HEK293T (cell line): ENCODE data around the gene CYTH3.
"Not testable (repeated sequence)": the region's sequence is repeated elsewhere in the genome, so short reads cannot be mapped to it uniquely, and the experiment has no call there.

Experiments used
- CTCF ChIA-PET: fragments of 350-600 bp; formaldehyde crosslinking; extraction: SDS; loops from one replicate; lab custom pipeline; 2021; ENCODE audit warnings: antibody characterized with exemption, inconsistent platforms; lab: Yijun Ruan, JAX
- POLR2A ChIA-PET: fragments of 350-600 bp; formaldehyde crosslinking; extraction: SDS; loops from one replicate; lab custom pipeline; 2020; ENCODE audit warnings: antibody characterized with exemption, inconsistent platforms; lab: Yijun Ruan, JAX
- DNase-seq: peaks from one replicate; pipeline ENCODE4 v3.0.0; 2012; ENCODE audit warnings: mixed read lengths; ENCODE audit errors: extremely low spot score
- ARNT ChIP-seq: fragments of 450-650 bp; IDR thresholded peaks from 2 replicates; pipeline ENCODE4 v1.6.1; 2017; ENCODE audit warnings: mild to moderate bottlenecking
- BHLHE40 ChIP-seq: fragments of 450-650 bp; IDR thresholded peaks from 2 replicates; pipeline ENCODE4 v1.6.1; 2016; ENCODE audit warnings: mild to moderate bottlenecking, moderate library complexity, borderline replicate concordance
- CTBP1 ChIP-seq: fragments of 450-650 bp; IDR thresholded peaks from 2 replicates; pipeline ENCODE4 v1.6.1; 2016; ENCODE audit warnings: borderline replicate concordance
- ELF4 ChIP-seq: fragments of 450-650 bp; IDR thresholded peaks from 2 replicates; pipeline ENCODE4 v1.6.1; 2017; ENCODE audit warnings: antibody characterized with exemption
- FOXA1 ChIP-seq: fragments of 450-650 bp; IDR thresholded peaks from 2 replicates; pipeline ENCODE4 v1.6.1; 2016; ENCODE audit warnings: mild to moderate bottlenecking
- FOXK2 ChIP-seq: fragments of 450-650 bp; IDR thresholded peaks from 2 replicates; pipeline ENCODE4 v1.6.1; 2016; ENCODE audit warnings: mild to moderate bottlenecking
- FOXM1 ChIP-seq: fragments of 450-650 bp; IDR thresholded peaks from 2 replicates; pipeline ENCODE4 v1.6.1; 2017; ENCODE audit warnings: mild to moderate bottlenecking, borderline replicate concordance
- HDGF ChIP-seq: fragments of 450-650 bp; IDR thresholded peaks from 2 replicates; pipeline ENCODE4 v1.6.1; 2017; ENCODE audit warnings: antibody characterized with exemption, borderline replicate concordance
- L3MBTL2 ChIP-seq: fragments of 450-650 bp; conservative IDR thresholded peaks from 2 replicates; pipeline ENCODE4 v1.6.1; 2016; ENCODE audit warnings: mild to moderate bottlenecking
- LEF1 ChIP-seq: fragments of 450-650 bp; IDR thresholded peaks from 2 replicates; pipeline ENCODE4 v1.6.1; 2017; ENCODE audit warnings: mild to moderate bottlenecking, borderline replicate concordance
- NFRKB ChIP-seq: fragments of 450-650 bp; IDR thresholded peaks from 2 replicates; pipeline ENCODE4 v1.6.1; 2016; ENCODE audit warnings: mild to moderate bottlenecking, moderate library complexity
- PKNOX1 ChIP-seq: fragments of 450-650 bp; IDR thresholded peaks from 2 replicates; pipeline ENCODE4 v1.6.1; 2016
- SP1 ChIP-seq: fragments of 450-650 bp; IDR thresholded peaks from 2 replicates; pipeline ENCODE4 v1.6.1; 2017
- SUZ12 ChIP-seq: fragments of 450-650 bp; IDR thresholded peaks from 2 replicates; pipeline ENCODE4 v1.6.1; 2016; ENCODE audit warnings: mild to moderate bottlenecking
- TARDBP ChIP-seq: fragments of 450-650 bp; IDR thresholded peaks from 2 replicates; pipeline ENCODE4 v1.6.1; 2016
- ZNF384 ChIP-seq: fragments of 450-650 bp; IDR thresholded peaks from 2 replicates; pipeline ENCODE4 v1.6.1; 2016

CYTH3 gene

GRCh38 chr7:6226194-6226799 is 46.1 kb downstream of the CYTH3 start:
- CTCF ChIA-PET: no interaction called here
- POLR2A ChIA-PET: no interaction called here
- no peak for DNase-seq
- TF ChIP-seq FOXA1 (no peak), TARDBP (no peak), ZNF384 (no peak), FOXM1 (no peak), BHLHE40 (no peak), PKNOX1 (no peak), L3MBTL2 (no peak), ELF4 (no peak), SP1 (no peak), HDGF (no peak), CTBP1 (no peak), ARNT (no peak), LEF1 (no peak), SUZ12 (no peak), NFRKB (no peak), FOXK2 (no peak)

GRCh38 chr7:6223411-6223810 is 49.0 kb downstream of the CYTH3 start:
- CTCF ChIA-PET, DNase-seq, POLR2A ChIA-PET: not testable (repeated sequence)

- CTCF ChIA-PET, DNase-seq, POLR2A ChIA-PET: not testable (repeated sequence)
These were observed 49.4 kb downstream of the CYTH3 start for GRCh38 chr7:6223010-6223409.

- TF ChIP-seq FOXK2: no peak
- TF ChIP-seq NFRKB: no peak
- no peak for DNase-seq
- POLR2A ChIA-PET: no interaction called here
- CTCF ChIA-PET: interaction anchor here (0.6 kb wide), 1 partner anchor 115 kb away, joined by 4 read pairs; no protein-coding TSS in a partner anchor
These were observed 50.8 kb downstream of the CYTH3 start for GRCh38 chr7:6221340-6222319.

GRCh38 chr7:6218329-6218728 is 54.1 kb downstream of the CYTH3 start:
- CTCF ChIA-PET: no interaction called here

GRCh38 chr7:6212008-6212407 is 60.4 kb downstream of the CYTH3 start:
- ChIA-PET POLR2A (no interaction called here), CTCF (interaction anchor here (0.6 kb wide), 1 partner anchor 8 kb away, joined by 5 read pairs; no protein-coding TSS in a partner anchor)
- DNase-seq: no peak
- no peak for TF ChIP-seq HDGF
- TF ChIP-seq ELF4: no peak
- no peak for TF ChIP-seq SP1
- TF ChIP-seq BHLHE40: no peak

More at GRCh38 chr7:6218329-6218728, 54.1 kb downstream of the CYTH3 start:
- DNase-seq: no peak
- POLR2A ChIA-PET: no interaction called here
- no peak for TF ChIP-seq SUZ12
- TF ChIP-seq ARNT: no peak
- no peak for TF ChIP-seq ZNF384
- TF ChIP-seq ELF4: no peak
- TF ChIP-seq NFRKB: no peak
- no peak for TF ChIP-seq PKNOX1
- TF ChIP-seq BHLHE40: no peak
- no peak for TF ChIP-seq LEF1
- no peak for TF ChIP-seq HDGF
- TF ChIP-seq SP1: no peak
- no peak for TF ChIP-seq FOXK2
- TF ChIP-seq FOXM1: no peak
- no peak for TF ChIP-seq L3MBTL2
- TF ChIP-seq TARDBP: no peak
- no peak for TF ChIP-seq CTBP1
- TF ChIP-seq FOXA1: no peak

GRCh38 chr7:6210621-6211372 is 61.6 kb downstream of the CYTH3 start:
- ChIA-PET CTCF (no interaction called here), POLR2A (no interaction called here)
- TF ChIP-seq LEF1: no peak
- no peak for TF ChIP-seq SP1
- TF ChIP-seq CTBP1: no peak
- TF ChIP-seq PKNOX1: no peak
- no peak for TF ChIP-seq ARNT
- no peak for TF ChIP-seq L3MBTL2
- TF ChIP-seq NFRKB: no peak
- TF ChIP-seq ELF4: no peak
- no peak for TF ChIP-seq FOXA1
- no peak for DNase-seq
